Activated T-cell treated with anti-CD3 and anti-CD28 coated beads for 48 hours (primary cell): Measurements from ENCODE around the gene VSIG10.
A peak's percentile ranks its signal among the peaks of the same experiment; 100 is the strongest.
"Not testable (repeated sequence)": the region's sequence is repeated elsewhere in the genome, so short reads cannot be mapped to it uniquely, and the experiment has no call there.

Source experiments
- DNase-seq: peaks from one replicate; pipeline ENCODE4 v3.0.0-alpha.2; 2020; ENCODE audit warnings: low read depth

The VSIG10 gene

GRCh38 chr12:118032188-118032587, 71.6 kb downstream of the VSIG10 start:
- no peak for DNase-seq

GRCh38 chr12:118029166-118029565, 74.6 kb downstream of the VSIG10 start:
- DNase-seq = no peak

GRCh38 chr12:118025168-118025567, 78.6 kb downstream of the VSIG10 start:
- DNase-seq = no peak

GRCh38 chr12:118023301-118023860, 80.4 kb downstream of the VSIG10 start:
- no peak for DNase-seq

- no peak for DNase-seq
These were observed 81.1 kb downstream of the VSIG10 start for GRCh38 chr12:118022728-118023109.

- not testable (repeated sequence) for DNase-seq
These were observed 81.6 kb downstream of the VSIG10 start for GRCh38 chr12:118022097-118022727.

- DNase-seq = no peak
These were observed 83.8 kb downstream of the VSIG10 start for GRCh38 chr12:118020036-118020435.

GRCh38 chr12:118017926-118018325, 85.9 kb downstream of the VSIG10 start:
- DNase-seq = no peak

GRCh38 chr12:118016424-118017264, 87.2 kb downstream of the VSIG10 start, which contains the start of gene RFC5:
RFC5 (plus strand) TSS chr12:118016703; CDS start chr12:118016828, 125 bp downstream.
- peak; percentile 98 for DNase-seq

- no peak for DNase-seq
These were observed 87.9 kb downstream of the VSIG10 start for GRCh38 chr12:118015944-118016343.

GRCh38 chr12:118015306-118015705, 88.5 kb downstream of the VSIG10 start:
- DNase-seq = no peak
